Activated B cell treated with CpG ODN at 0.5 μM for 24 hours (primary cell): ENCODE results near the gene PPP1R14B. TPM values are rescaled to one million over a fixed set of nuclear protein-coding genes. Genes with fewer than 3 reads are reported as not detected.

Source experiments
- ATAC-seq: fragments of 200-7000 bp; cut with Tn5 transposase; one replicate; pipeline ENCODE4 v1.10.0; 2021; ENCODE audit warnings: low read depth, mild to moderate bottlenecking, moderate library complexity
- CTCF ChIA-PET: fragments of 350-600 bp; sonication (Branson Sonifier 250); formaldehyde crosslinking; loops from one replicate; lab custom pipeline; 2021; ENCODE audit warnings: antibody characterized with exemption; lab: Charles Lee
- POLR2A ChIA-PET: fragments of 350-600 bp; sonication (Branson Sonifier 250); formaldehyde crosslinking; loops from one replicate; lab custom pipeline; 2021; ENCODE audit warnings: antibody characterized with exemption; lab: Charles Lee
- DNase-seq: peaks from one replicate; pipeline ENCODE4 v3.0.0; 2022
- H3K27ac Mint-ChIP-seq: one replicate; pipeline ENCODE4 v1.8.0; 2020; ENCODE audit warnings: mixed read lengths
- H3K27me3 Mint-ChIP-seq: one replicate; pipeline ENCODE4 v1.8.0; 2021; ENCODE audit warnings: mixed read lengths
- H3K36me3 Mint-ChIP-seq: one replicate; pipeline ENCODE4 v1.8.0; 2021; ENCODE audit warnings: low read depth, mixed read lengths
- H3K4me1 Mint-ChIP-seq: one replicate; pipeline ENCODE4 v1.8.0; 2021; ENCODE audit warnings: mixed read lengths
- H3K4me3 Mint-ChIP-seq: one replicate; pipeline ENCODE4 v1.8.0; 2020; ENCODE audit warnings: mild to moderate bottlenecking, mixed read lengths
- H3K9me3 Mint-ChIP-seq: one replicate; pipeline ENCODE4 v1.8.0; 2020; ENCODE audit warnings: mixed read lengths
- intact Hi-C: fragments of 100-400 bp; cut with micrococcal nuclease; formaldehyde crosslinking; loops from one replicate; pipeline ENCODE4 v1.15.1; 2024
- total RNA-seq: library from RNA; stranded (reverse); gene quantifications from 2 replicates; pipeline ENCODE4 v1.2.3, GENCODE V29; 2022
- TF ChIP-seq, protein P1 (sequence below): fragments of 200-600 bp; IDR thresholded peaks from one replicate; pipeline ENCODE4 v1.8.0; 2022; ENCODE audit warnings: antibody characterized with exemption, mild to moderate bottlenecking

The PPP1R14B gene
- total RNA-seq, 1 donor from 2014 or later: 112 TPM

DNA sequence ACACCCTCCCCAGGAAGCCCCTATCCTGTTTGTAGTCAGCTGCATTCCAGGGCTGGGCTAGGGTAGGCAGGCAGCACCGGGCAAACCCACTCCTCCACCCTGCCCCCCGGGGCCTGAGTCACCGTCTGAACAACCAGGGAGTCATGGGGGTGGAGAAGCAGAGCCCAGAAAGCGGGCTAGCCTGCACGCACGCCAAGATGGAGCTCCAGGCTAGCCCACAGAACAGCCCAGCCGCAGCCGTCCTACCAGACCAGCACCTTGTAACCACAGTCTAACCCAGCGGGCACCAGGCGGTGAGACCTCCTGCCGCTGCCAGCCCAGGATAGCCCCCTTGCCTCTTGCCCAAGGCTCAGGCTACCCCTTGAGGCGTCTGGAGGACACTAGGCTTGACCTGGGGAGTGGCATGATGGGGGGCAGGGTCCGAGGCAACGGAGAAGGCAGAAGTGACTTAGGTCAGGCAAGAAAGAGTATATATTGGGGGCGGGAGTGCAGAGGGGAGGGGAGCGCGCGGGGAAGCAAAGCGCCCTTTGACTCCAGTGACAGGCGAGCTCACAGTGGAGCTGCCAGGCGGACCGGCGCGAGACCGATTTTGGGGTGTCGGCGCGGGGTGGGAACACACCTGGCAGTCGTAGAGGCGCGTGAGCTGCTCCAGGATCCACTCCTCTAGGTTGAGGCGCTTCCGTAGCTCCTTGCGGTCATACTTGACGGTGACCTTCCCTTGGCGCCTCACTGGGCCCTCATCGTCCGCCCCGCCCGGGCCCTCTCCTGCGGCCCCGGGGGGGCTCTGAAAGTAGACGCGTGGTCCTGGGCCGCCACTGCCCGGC is 734 bp downstream of the PPP1R14B start:
- ATAC-seq (peak; percentile 3), DNase-seq (peak; percentile 50)
- POLR2A ChIA-PET: interaction anchor here (0.6 to 8.7 kb wide), 23 partner anchors 11 to 1855 kb away, joined by 3 to 127 read pairs (median 4); partner anchors contain the start of genes BAD, DNAJC4, ESRRA and FERMT3
- CTCF ChIA-PET: interaction anchor here (0.8 to 6.2 kb wide), 6 partner anchors 13 to 109 kb away, joined by 3 to 37 read pairs (median 4); partner anchors contain the start of genes FERMT3 and PRDX5
- intact Hi-C loops: loop anchor here (1.0 to 10.0 kb wide), 5 partner anchors 16 to 529 kb away; partner anchors contain the start of genes DNAJC4, ESRRA and SF1
- no peaks in the 10 kb centered on the region for H3K27me3 Mint-ChIP-seq
- peak overlapping the region; percentile 87 for H3K27ac Mint-ChIP-seq
- peaks cover 40% of the 10 kb centered on the region for H3K4me1 Mint-ChIP-seq
- TF ChIP-seq, protein P1, sequence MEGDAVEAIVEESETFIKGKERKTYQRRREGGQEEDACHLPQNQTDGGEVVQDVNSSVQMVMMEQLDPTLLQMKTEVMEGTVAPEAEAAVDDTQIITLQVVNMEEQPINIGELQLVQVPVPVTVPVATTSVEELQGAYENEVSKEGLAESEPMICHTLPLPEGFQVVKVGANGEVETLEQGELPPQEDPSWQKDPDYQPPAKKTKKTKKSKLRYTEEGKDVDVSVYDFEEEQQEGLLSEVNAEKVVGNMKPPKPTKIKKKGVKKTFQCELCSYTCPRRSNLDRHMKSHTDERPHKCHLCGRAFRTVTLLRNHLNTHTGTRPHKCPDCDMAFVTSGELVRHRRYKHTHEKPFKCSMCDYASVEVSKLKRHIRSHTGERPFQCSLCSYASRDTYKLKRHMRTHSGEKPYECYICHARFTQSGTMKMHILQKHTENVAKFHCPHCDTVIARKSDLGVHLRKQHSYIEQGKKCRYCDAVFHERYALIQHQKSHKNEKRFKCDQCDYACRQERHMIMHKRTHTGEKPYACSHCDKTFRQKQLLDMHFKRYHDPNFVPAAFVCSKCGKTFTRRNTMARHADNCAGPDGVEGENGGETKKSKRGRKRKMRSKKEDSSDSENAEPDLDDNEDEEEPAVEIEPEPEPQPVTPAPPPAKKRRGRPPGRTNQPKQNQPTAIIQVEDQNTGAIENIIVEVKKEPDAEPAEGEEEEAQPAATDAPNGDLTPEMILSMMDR: no peak
- H3K36me3 Mint-ChIP-seq: peaks cover 22% of the 10 kb centered on the region
- no peaks in the 10 kb centered on the region for H3K9me3 Mint-ChIP-seq
- peak overlapping the region; percentile 90 for H3K4me3 Mint-ChIP-seq

DNA sequence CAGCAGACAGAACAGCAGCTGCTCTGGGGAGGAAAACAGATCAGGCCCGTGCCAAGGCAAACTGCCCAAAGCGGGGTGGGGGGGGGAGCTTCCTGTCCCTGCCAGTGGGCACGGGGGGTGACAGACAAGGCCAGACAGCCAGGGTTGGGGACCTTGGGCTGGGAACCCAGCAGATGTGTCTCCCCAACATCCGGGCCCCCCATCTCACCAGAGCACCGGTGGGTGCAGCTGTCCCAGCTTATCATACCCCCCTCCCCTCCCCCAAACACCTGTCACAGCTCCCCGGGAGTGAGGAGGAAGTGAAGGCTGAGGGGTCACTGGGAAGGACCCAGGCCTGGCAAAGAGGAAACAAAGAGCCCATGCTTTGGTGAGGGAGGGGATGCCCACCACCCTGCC is 1.3 kb downstream of the PPP1R14B start:
- Mint-ChIP-seq H3K4me3 (peak overlapping the region; percentile 90), H3K27me3 (no peaks in the 10 kb centered on the region), H3K9me3 (no peaks in the 10 kb centered on the region), H3K36me3 (peaks cover 26% of the 10 kb centered on the region), H3K27ac (peak overlapping the region; percentile 87), H3K4me1 (peaks cover 43% of the 10 kb centered on the region)
- POLR2A ChIA-PET: interaction anchor here (0.5 to 8.7 kb wide), 23 partner anchors 10 to 1856 kb away, joined by 3 to 127 read pairs (median 5); partner anchors contain the start of genes BAD, ESRRA, FERMT3 and NUDT22
- ATAC-seq (no peak), DNase-seq (no peak)
- intact Hi-C loops: loop anchor here (1.0 to 10.0 kb wide), 2 partner anchors 97 to 529 kb away; partner anchors contain the start of gene SF1
- TF ChIP-seq, protein P1: no peak
- CTCF ChIA-PET: interaction anchor here (0.8 to 6.2 kb wide), 4 partner anchors 39 to 73 kb away, joined by 3 to 37 read pairs (median 4); partner anchors contain the start of genes FERMT3 and PRDX5

DNA sequence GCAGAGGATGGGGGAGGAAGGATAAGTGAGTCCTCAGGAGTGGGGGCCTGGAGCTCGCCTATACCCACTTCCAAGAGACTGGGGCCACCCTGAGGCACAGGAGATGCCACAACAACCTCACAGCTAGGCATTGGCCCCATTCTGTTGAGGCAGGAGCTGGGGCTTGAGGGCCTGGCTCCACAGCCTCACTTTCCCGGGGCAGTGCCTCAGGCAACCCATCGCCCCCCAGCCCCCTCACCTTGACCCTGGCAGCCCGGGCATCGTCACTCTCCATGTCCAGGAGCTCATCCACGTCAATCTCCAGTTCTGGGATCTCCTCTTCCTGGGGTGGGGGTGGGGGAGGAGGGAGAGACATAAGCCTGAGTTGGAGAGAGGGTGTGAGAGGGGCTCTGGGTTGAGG is 1.8 kb downstream of the PPP1R14B start:
- ATAC-seq (no peak), DNase-seq (no peak)
- Mint-ChIP-seq H3K36me3 (peaks cover 30% of the 10 kb centered on the region), H3K4me3 (peak overlapping the region; percentile 90), H3K9me3 (no peaks in the 10 kb centered on the region), H3K4me1 (peaks cover 46% of the 10 kb centered on the region), H3K27me3 (no peaks in the 10 kb centered on the region), H3K27ac (peak overlapping the region; percentile 87)
- intact Hi-C loops: loop anchor here (1.0 to 10.0 kb wide), 3 partner anchors 97 to 530 kb away; partner anchors contain the start of genes OTUB1 and SF1
- TF ChIP-seq, protein P1: no peak
- CTCF ChIA-PET: interaction anchor here (1.0 to 6.2 kb wide), 3 partner anchors 39 to 60 kb away, joined by 3 to 37 read pairs (median 4); partner anchors contain the start of gene FERMT3
- POLR2A ChIA-PET: interaction anchor here (0.5 to 8.7 kb wide), 23 partner anchors 10 to 1812 kb away, joined by 3 to 127 read pairs (median 5); partner anchors contain the start of genes BAD, ESRRA, FERMT3 and NUDT22

DNA sequence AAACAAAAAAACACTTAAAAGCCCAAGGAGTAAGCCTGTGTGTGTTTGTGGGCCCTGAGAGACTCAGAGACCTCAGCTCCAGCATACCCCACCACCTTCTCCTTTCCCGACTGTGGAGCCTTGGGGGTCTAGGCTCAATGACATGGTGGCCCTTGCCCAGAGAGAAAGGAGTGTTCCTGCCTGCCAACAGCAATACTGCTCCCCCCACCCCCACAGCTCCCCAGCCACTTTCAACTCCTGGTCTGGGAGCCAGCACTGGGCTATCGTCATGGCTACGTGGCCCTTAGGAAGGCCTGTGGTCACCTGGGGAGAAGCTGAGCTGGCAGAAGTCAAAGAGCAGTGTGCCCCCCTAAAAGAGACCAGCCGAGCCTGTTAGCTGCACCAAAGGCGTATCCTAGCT is 2.6 kb downstream of the PPP1R14B start:
- ChIA-PET POLR2A (interaction anchor here (0.9 to 8.7 kb wide), 6 partner anchors 10 to 73 kb away, joined by 3 to 127 read pairs (median 32); partner anchors contain the start of genes DNAJC4, FERMT3, NUDT22 and PRDX5), CTCF (interaction anchor here (1.0 to 6.2 kb wide), 3 partner anchors 38 to 59 kb away, joined by 3 to 37 read pairs (median 3); partner anchors contain the start of gene FERMT3)
- H3K27ac Mint-ChIP-seq: peak overlapping the region; percentile 53
- H3K9me3 Mint-ChIP-seq: no peaks in the 10 kb centered on the region
- ATAC-seq: no peak
- TF ChIP-seq, protein P1: no peak
- intact Hi-C loops: loop anchor here (5.0 to 10.0 kb wide), 2 partner anchors 257 to 531 kb away; partner anchors contain the start of genes OTUB1 and SF1
- no peaks in the 10 kb centered on the region for H3K27me3 Mint-ChIP-seq
- no peak overlapping the region for H3K4me3 Mint-ChIP-seq
- H3K36me3 Mint-ChIP-seq: peaks cover 34% of the 10 kb centered on the region
- no peak for DNase-seq
- H3K4me1 Mint-ChIP-seq: peaks cover 54% of the 10 kb centered on the region
